A673 (cell line): Measurements from ENCODE around the gene ZNF507. TPM values are rescaled to one million over a fixed set of nuclear protein-coding genes. Genes with fewer than 3 reads are reported as not detected.
A peak's percentile ranks its signal among the peaks of the same experiment; 100 is the strongest.

Experiments used
- BruUV-seq: library from RNA; stranded (reverse); fragments of 400-500 nt; replicated peaks from 2 replicates; lab custom pipeline; 2021; lab: Mats Ljungman, UMichigan
- CTCF ChIA-PET: fragments of 300-600 bp; sonication (Branson Sonifier 250); formaldehyde crosslinking; loops from one replicate; lab custom pipeline; 2022; ENCODE audit warnings: antibody characterized with exemption; lab: Charles Lee
- POLR2A ChIA-PET: fragments of 300-600 bp; sonication (Branson Sonifier 250); formaldehyde crosslinking; loops from one replicate; lab custom pipeline; 2022; ENCODE audit warnings: antibody characterized with exemption; ENCODE audit not compliant: low non-redundant PET; lab: Charles Lee
- DNase-seq: peaks from one replicate; pipeline ENCODE4 v3.0.0-alpha.2; 2015; ENCODE audit warnings: low spot score
- H3K27ac ChIP-seq: fragments of 200-600 bp; sonication (generic); 2 replicates; pipeline ENCODE4 v1.5.1; 2016; ENCODE audit warnings: mixed run types, low read depth, mild to moderate bottlenecking, mixed read lengths, antibody characterized with exemption, low read length; ENCODE audit not compliant: poor library complexity, severe bottlenecking
- H3K27me3 ChIP-seq: fragments of 200-600 bp; sonication (generic); replicated peaks from 2 replicates; pipeline ENCODE4 v1.6.1; 2017; ENCODE audit warnings: mixed run types, low read depth, mild to moderate bottlenecking, mixed read lengths, antibody characterized with exemption, low read length; ENCODE audit not compliant: insufficient read depth, poor library complexity
- H3K36me3 ChIP-seq: fragments of 200-600 bp; sonication (generic); 2 replicates; pipeline ENCODE4 v1.6.1; 2016; ENCODE audit warnings: mixed run types, mild to moderate bottlenecking, mixed read lengths, antibody characterized with exemption, low read length; ENCODE audit not compliant: insufficient read depth, poor library complexity, severe bottlenecking
- H3K4me1 ChIP-seq: fragments of 200-600 bp; sonication (generic); 2 replicates; pipeline ENCODE4 v1.6.1; 2017; ENCODE audit warnings: mixed run types, mild to moderate bottlenecking, mixed read lengths, antibody characterized with exemption, low read length; ENCODE audit not compliant: insufficient read depth, poor library complexity, severe bottlenecking
- H3K4me3 ChIP-seq: fragments of 200-600 bp; sonication (generic); 2 replicates; pipeline ENCODE4 v1.5.1; 2016; ENCODE audit warnings: low read depth, mixed run types, mild to moderate bottlenecking, mixed read lengths, low read length; ENCODE audit not compliant: poor library complexity, severe bottlenecking
- H3K9me3 ChIP-seq: fragments of 200-600 bp; sonication (generic); 2 replicates; pipeline ENCODE4 v1.6.1; 2016; ENCODE audit warnings: mixed run types, low read depth, mild to moderate bottlenecking, mixed read lengths, antibody characterized with exemption, low read length; ENCODE audit not compliant: poor library complexity, severe bottlenecking
- EZH2 ChIP-seq: fragments of 200-600 bp; sonication (generic); IDR thresholded peaks from 2 replicates; pipeline ENCODE4 v1.6.1; 2017; ENCODE audit warnings: borderline replicate concordance, low read depth, mild to moderate bottlenecking, mixed read lengths, antibody characterized with exemption, low read length; ENCODE audit not compliant: poor library complexity, severe bottlenecking
- intact Hi-C: fragments of 100-400 bp; cut with micrococcal nuclease; formaldehyde crosslinking; loops from one replicate; pipeline ENCODE4 v1.10.0; 2022; ENCODE audit not compliant: unreplicated experiment
- total RNA-seq: library from RNA; stranded (reverse); gene quantifications from 2 replicates; pipeline ENCODE4 v1.2.3, GENCODE V29; 2021
- TF ChIP-seq, protein P1 (sequence below): fragments of 300-800, 200-600 bp; sonication (generic); conservative IDR thresholded peaks from 2 replicates; pipeline ENCODE4 v1.5.1; 2017; ENCODE audit warnings: low read depth, mild to moderate bottlenecking, antibody characterized with exemption, low read length, moderate library complexity, mixed read lengths

The ZNF507 gene
- total RNA-seq, 1 experiment from 2014 or later, result 35.0 TPM

DNA sequence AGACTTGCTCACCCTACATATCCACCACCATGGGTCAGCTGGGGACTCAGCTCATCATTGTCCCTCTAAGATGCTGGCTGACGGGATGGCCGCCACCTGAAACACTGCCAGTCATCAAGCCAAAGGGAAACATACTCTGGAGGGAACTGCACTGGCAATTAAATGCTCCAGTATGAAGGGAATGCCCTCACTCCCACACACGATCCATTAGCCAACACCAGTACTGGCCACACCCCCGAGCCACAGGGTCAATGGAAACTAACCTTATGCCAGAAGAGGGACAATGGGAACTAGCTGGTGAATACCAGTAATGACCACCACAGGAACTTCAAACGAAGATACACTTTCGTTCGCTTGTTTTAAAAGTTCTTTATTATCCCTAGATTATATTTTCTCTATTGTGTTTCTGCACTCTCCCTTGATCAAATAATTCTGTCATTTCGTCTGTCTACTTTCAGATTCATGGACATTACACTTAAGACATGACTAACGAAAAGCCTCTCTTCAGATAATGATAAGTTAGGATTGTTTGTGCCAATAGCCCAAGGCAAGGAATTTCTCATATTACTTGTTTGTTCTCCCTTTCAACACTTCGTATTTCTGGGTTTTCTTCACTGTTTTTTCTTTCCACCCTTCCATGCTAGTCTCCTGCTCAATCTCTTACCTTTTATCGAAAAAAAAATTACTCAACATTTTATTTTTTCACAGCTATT lies 1.7 kb upstream of the ZNF507 start:
- BruUV-seq, result no TSS peak
- TF ChIP-seq, protein P1, sequence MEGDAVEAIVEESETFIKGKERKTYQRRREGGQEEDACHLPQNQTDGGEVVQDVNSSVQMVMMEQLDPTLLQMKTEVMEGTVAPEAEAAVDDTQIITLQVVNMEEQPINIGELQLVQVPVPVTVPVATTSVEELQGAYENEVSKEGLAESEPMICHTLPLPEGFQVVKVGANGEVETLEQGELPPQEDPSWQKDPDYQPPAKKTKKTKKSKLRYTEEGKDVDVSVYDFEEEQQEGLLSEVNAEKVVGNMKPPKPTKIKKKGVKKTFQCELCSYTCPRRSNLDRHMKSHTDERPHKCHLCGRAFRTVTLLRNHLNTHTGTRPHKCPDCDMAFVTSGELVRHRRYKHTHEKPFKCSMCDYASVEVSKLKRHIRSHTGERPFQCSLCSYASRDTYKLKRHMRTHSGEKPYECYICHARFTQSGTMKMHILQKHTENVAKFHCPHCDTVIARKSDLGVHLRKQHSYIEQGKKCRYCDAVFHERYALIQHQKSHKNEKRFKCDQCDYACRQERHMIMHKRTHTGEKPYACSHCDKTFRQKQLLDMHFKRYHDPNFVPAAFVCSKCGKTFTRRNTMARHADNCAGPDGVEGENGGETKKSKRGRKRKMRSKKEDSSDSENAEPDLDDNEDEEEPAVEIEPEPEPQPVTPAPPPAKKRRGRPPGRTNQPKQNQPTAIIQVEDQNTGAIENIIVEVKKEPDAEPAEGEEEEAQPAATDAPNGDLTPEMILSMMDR, result no peak
- no peak for TF ChIP-seq EZH2
- DNase-seq, result no peak
- Histone ChIP-seq H3K27me3 (no peaks in the 10 kb centered on the region), H3K4me3 (no peak overlapping the region), H3K27ac (no peak overlapping the region), H3K9me3 (no peaks in the 10 kb centered on the region), H3K36me3 (peaks cover 16% of the 10 kb centered on the region), H3K4me1 (peaks cover 13% of the 10 kb centered on the region)
- ChIA-PET POLR2A (no interaction called here), CTCF (no interaction called here)
- intact Hi-C loops, result no loop called here

- ChIA-PET CTCF (no interaction called here), POLR2A (no interaction called here)
- Histone ChIP-seq H3K27ac (no peak overlapping the region), H3K9me3 (no peaks in the 10 kb centered on the region), H3K4me1 (peaks cover 13% of the 10 kb centered on the region), H3K4me3 (peak overlapping the region; percentile 72), H3K27me3 (no peaks in the 10 kb centered on the region), H3K36me3 (peaks cover 30% of the 10 kb centered on the region)
- BruUV-seq, result no TSS peak
- no peak for TF ChIP-seq EZH2
- TF ChIP-seq, protein P1, result no peak
- intact Hi-C loops, result no loop called here
- DNase-seq, result no peak
Observed at GRCh38 chr19:32346901-32347300, 1.5 kb downstream of the ZNF507 start.

DNA sequence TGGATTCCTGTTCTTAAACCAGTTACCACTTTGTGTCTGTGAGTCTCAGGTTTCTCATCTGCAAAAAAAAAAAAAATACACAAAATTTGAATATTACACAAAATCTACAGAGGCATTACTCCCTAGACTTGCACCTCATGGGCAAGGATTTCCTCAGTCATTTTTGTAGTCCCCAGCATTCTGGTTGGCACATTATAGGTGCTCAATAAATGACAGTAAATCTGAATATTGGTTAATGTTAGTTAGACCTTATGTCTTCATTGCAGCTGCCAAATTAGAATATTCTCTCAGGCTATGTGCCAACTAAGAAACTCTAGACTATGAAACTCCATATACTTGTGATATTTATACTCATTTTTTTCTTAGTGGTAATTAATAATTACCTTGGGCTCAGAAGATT lies 2.2 kb downstream of the ZNF507 start:
- peaks cover 30% of the 10 kb centered on the region for H3K36me3 ChIP-seq
- no peaks in the 10 kb centered on the region for H3K27me3 ChIP-seq
- no peak overlapping the region for H3K4me3 ChIP-seq
- no TSS peak for BruUV-seq
- peaks cover 13% of the 10 kb centered on the region for H3K4me1 ChIP-seq
- DNase-seq, result no peak
- TF ChIP-seq, protein P1, result no peak
- no peak for TF ChIP-seq EZH2
- CTCF ChIA-PET, result no interaction called here
- intact Hi-C loops, result no loop called here
- H3K9me3 ChIP-seq, result no peaks in the 10 kb centered on the region
- POLR2A ChIA-PET, result no interaction called here
- H3K27ac ChIP-seq, result no peak overlapping the region
